Urinary bladder (tissue), 4 donors: ENCODE results near the gene SBK3. TPM values are rescaled to one million over a fixed set of nuclear protein-coding genes. Genes with fewer than 3 reads are reported as not detected.
A peak's percentile ranks its signal among the peaks of the same experiment; 100 is the strongest.

Experiments
- DNase-seq: peaks from one replicate; pipeline ENCODE4 v3.0.0-alpha.2; 2015; ENCODE audit errors: extremely low spot score
- H3K27ac ChIP-seq: one replicate; pipeline ENCODE4 v1.5.1; 2013; ENCODE audit warnings: low read depth, mild to moderate bottlenecking, moderate library complexity
- H3K36me3 ChIP-seq: one replicate; pipeline ENCODE4 v1.6.1; 2013; ENCODE audit warnings: mild to moderate bottlenecking, moderate library complexity; ENCODE audit not compliant: insufficient read depth
- H3K4me1 ChIP-seq: one replicate; pipeline ENCODE4 v1.6.1; 2013; ENCODE audit warnings: mild to moderate bottlenecking, moderate library complexity; ENCODE audit not compliant: insufficient read depth
- H3K4me3 ChIP-seq: one replicate; pipeline ENCODE4 v1.5.1; 2013; ENCODE audit warnings: low read depth, low read length
- WGBS: extraction: QIAGEN DNeasy Blood & Tissue Kit; methylation state at CpG from one replicate; pipeline ENCODE4 v1.1.7; 2013; 5-methylcytosine and 5-hydroxymethylcytosine counted together
- polyA plus RNA-seq: library from polyadenylated mRNA; stranded (reverse); fragments of 200-250 nt; gene quantifications from one replicate; pipeline ENCODE4 v1.2.3, GENCODE V29; 2013
- total RNA-seq: library from RNA; depleted of rRNA; stranded (reverse); fragments of >200 nt; gene quantifications from one replicate; pipeline ENCODE4 v1.2.3, GENCODE V29; 2014
- donor health status: healthy with polysubstance abuse.
- donor health status: healthy.

The SBK3 gene
- total and polyA plus RNA-seq, 2 donors = 0.72 TPM; not detected in 1

GRCh38 chr19:55528030-55528803, 17.1 kb downstream of the SBK3 start:
- no peak overlapping the region for H3K4me3 ChIP-seq
- H3K36me3 ChIP-seq = no peaks in the 10 kb centered on the region
- no peak for DNase-seq
- no peaks in the 10 kb centered on the region for H3K4me1 ChIP-seq
- WGBS = 23% methylated on average over 15 of the region's 15 CpGs
- H3K27ac ChIP-seq = no peak overlapping the region

GRCh38 chr19:55527197-55528029, 17.9 kb downstream of the SBK3 start:
- Histone ChIP-seq H3K27ac (no peak overlapping the region), H3K4me1 (no peaks in the 10 kb centered on the region), H3K4me3 (no peak overlapping the region), H3K36me3 (no peaks in the 10 kb centered on the region)
- WGBS = 88% methylated on average over 22 of the region's 22 CpGs
- DNase-seq = no peak

GRCh38 chr19:55526216-55527196, 18.8 kb downstream of the SBK3 start:
- Histone ChIP-seq H3K4me3 (no peak overlapping the region), H3K36me3 (no peaks in the 10 kb centered on the region), H3K4me1 (no peaks in the 10 kb centered on the region), H3K27ac (no peak overlapping the region)
- 24% methylated on average over 35 of the region's 35 CpGs for WGBS
- DNase-seq = no peak

- Histone ChIP-seq H3K4me1 (no peaks in the 10 kb centered on the region), H3K27ac (no peak overlapping the region), H3K36me3 (no peaks in the 10 kb centered on the region), H3K4me3 (no peak overlapping the region)
- 35% methylated on average over 29 of the region's 29 CpGs for WGBS
- no peak for DNase-seq
These were observed 19.8 kb downstream of the SBK3 start for GRCh38 chr19:55525289-55526101.

- Histone ChIP-seq H3K4me3 (no peak overlapping the region), H3K27ac (no peak overlapping the region), H3K4me1 (no peaks in the 10 kb centered on the region), H3K36me3 (no peaks in the 10 kb centered on the region)
- DNase-seq = no peak
- WGBS = 74% methylated on average over 14 of the region's 14 CpGs
These were observed 24.6 kb downstream of the SBK3 start for GRCh38 chr19:55520691-55521292.

- WGBS = 91% methylated on average over 10 of the region's 10 CpGs
- Histone ChIP-seq H3K4me3 (no peak overlapping the region), H3K36me3 (no peaks in the 10 kb centered on the region), H3K4me1 (no peaks in the 10 kb centered on the region), H3K27ac (no peak overlapping the region)
- no peak for DNase-seq
These were observed 25.7 kb downstream of the SBK3 start for GRCh38 chr19:55519451-55520311.

- Histone ChIP-seq H3K4me1 (no peaks in the 10 kb centered on the region), H3K36me3 (no peaks in the 10 kb centered on the region), H3K27ac (peak overlapping the region; percentile 66), H3K4me3 (peak overlapping the region; percentile 43)
- DNase-seq = peak; percentile 80
- WGBS = 9% methylated on average over 61 of the region's 61 CpGs
These were observed 28.3 kb downstream of the SBK3 start for GRCh38 chr19:55516878-55517620.

- Histone ChIP-seq H3K4me1 (no peaks in the 10 kb centered on the region), H3K27ac (no peak overlapping the region), H3K4me3 (no peak overlapping the region), H3K36me3 (no peaks in the 10 kb centered on the region)
- DNase-seq = no peak
- 66% methylated on average over 10 of the region's 10 CpGs for WGBS
These were observed 37.2 kb downstream of the SBK3 start for GRCh38 chr19:55508120-55508519.

GRCh38 chr19:55504981-55505380, 40.4 kb downstream of the SBK3 start:
- no peak overlapping the region for H3K27ac ChIP-seq
- no peak overlapping the region for H3K4me3 ChIP-seq
- H3K4me1 ChIP-seq = no peaks in the 10 kb centered on the region
- no peaks in the 10 kb centered on the region for H3K36me3 ChIP-seq
- DNase-seq = no peak
- WGBS = 84% methylated on average over 11 of the region's 11 CpGs

- no peak overlapping the region for H3K4me3 ChIP-seq
These were observed 41.1 kb downstream of the SBK3 start for GRCh38 chr19:55504252-55504603.

GRCh38 chr19:55503502-55504251, 41.7 kb downstream of the SBK3 start:
- no peaks in the 10 kb centered on the region for H3K36me3 ChIP-seq
- no peak for DNase-seq
- no peak overlapping the region for H3K4me3 ChIP-seq
- H3K4me1 ChIP-seq = no peaks in the 10 kb centered on the region
- peak overlapping the region; percentile 56 for H3K27ac ChIP-seq
- WGBS = 10% methylated on average over 64 of the region's 64 CpGs

More at GRCh38 chr19:55504252-55504603, 41.1 kb downstream of the SBK3 start:
- Histone ChIP-seq H3K4me1 (no peaks in the 10 kb centered on the region), H3K36me3 (no peaks in the 10 kb centered on the region), H3K27ac (no peak overlapping the region)
- WGBS = 35% methylated on average over 13 of the region's 13 CpGs
- DNase-seq = no peak
